Fibroblast of lung (primary cell): ENCODE results near the gene EEF1G.

ENCODE experiments used
- CTCF ChIP-seq, 2 donors: IDR thresholded peaks in 1 of 2; conservative IDR thresholded peaks in 1 of 2; 1 replicate in 1 of 2; 2 replicates in 1 of 2; pipeline ENCODE4 v1.5.1; 2011 to 2012; ENCODE audit warnings: low read length in 2 of 2, control low read depth in 1 of 2, inconsistent platforms in 1 of 2, low read depth in 1 of 2, mild to moderate bottlenecking in 1 of 2
- EZH2 ChIP-seq: IDR thresholded peaks from 2 replicates; pipeline ENCODE4 v1.5.1; 2012; ENCODE audit warnings: low read length, control low read depth, mild to moderate bottlenecking; ENCODE audit errors: missing control alignments

DNA sequence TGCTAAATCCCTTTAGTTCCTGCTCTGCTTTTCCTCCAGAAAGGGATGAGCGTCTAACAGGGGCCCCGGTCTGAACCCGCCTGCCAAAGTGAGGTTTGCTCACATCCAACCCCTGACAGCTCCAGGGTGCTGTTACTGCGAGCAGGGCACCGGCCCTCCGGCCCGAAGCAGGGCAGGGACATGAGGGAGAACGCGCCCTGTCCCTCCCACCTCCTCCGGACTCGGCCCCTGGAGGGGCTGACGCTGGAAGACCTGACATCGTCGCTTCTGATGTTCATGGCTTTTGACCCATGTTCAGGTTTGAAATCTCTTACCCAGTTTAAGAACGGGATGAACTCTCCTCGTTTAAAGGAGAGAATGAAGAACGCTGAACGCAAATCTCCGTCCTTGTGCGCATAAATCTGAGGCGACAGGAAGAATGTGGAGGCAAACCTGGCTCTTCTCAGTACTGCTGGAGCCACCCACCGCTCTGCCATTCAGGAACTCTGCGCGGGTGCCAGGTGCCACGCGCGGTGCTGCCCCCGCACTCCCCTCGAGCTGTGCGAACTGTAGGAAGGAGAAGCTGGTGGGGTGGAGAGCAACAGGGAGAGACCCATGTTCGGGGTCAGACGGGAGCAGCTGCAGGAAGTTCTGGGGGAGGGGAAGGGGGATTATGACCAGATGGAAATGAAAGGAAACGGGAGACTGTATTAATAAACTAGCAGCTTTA lies 826 bp upstream of the EEF1G start:
- no peak for TF ChIP-seq CTCF (conservative IDR thresholded peaks at IDR 0.05 in 1 of 2, IDR thresholded peaks at IDR 0.05 in 1 of 2; ENCODE audit: low read depth in 1 of 2, low read length in 2 of 2)
- no peak for TF ChIP-seq EZH2
